Panc1 (cell line): ENCODE measurements around the gene ASIP. TPM values are rescaled to one million over a fixed set of nuclear protein-coding genes. Genes with fewer than 3 reads are reported as not detected.
"Not testable (repeated sequence)": the region's sequence is repeated elsewhere in the genome, so short reads cannot be mapped to it uniquely, and the experiment has no call there.

Source experiments
- ATAC-seq: fragments of 200-7000 bp; cut with Tn5 transposase; 2 replicates; pipeline ENCODE4 v1.9.1; 2020; ENCODE audit warnings: mild to moderate bottlenecking, moderate library complexity
- BruUV-seq: library from RNA; stranded (reverse); fragments of 400-500 nt; replicated peaks from 2 replicates; lab custom pipeline; 2021; lab: Mats Ljungman, UMichigan
- CTCF ChIA-PET: fragments of 300-600 bp; sonication (Branson Sonifier 250); formaldehyde crosslinking; loops from one replicate; lab custom pipeline; 2022; ENCODE audit warnings: antibody characterized with exemption; lab: Charles Lee
- POLR2A ChIA-PET: fragments of 300-600 bp; sonication (Branson Sonifier 250); formaldehyde crosslinking; loops from one replicate; lab custom pipeline; 2022; ENCODE audit warnings: antibody characterized with exemption; lab: Charles Lee
- DNase-seq: peaks from one replicate; pipeline ENCODE4 v3.0.0-alpha.2; 2010; ENCODE audit warnings: low read depth, low spot score
- H3K27ac ChIP-seq: 2 replicates; pipeline ENCODE4 v1.5.1; 2011; ENCODE audit warnings: mild to moderate bottlenecking, low read length, inconsistent platforms
- H3K27me3 ChIP-seq: fragments of 200-500 bp; sonication (Bioruptor generic); 2 replicates; pipeline ENCODE4 v1.6.0; 2014; ENCODE audit warnings: low read length, inconsistent platforms; ENCODE audit not compliant: control insufficient read depth, insufficient read depth
- H3K36me3 ChIP-seq: fragments of 200-500 bp; sonication (Bioruptor generic); 2 replicates; pipeline ENCODE4 v1.5.1; 2014; ENCODE audit warnings: inconsistent platforms, mild to moderate bottlenecking, low read length, moderate library complexity; ENCODE audit not compliant: control insufficient read depth, insufficient read depth
- H3K4me1 ChIP-seq: 2 replicates; pipeline ENCODE4 v1.5.1; 2011; ENCODE audit warnings: inconsistent platforms, mild to moderate bottlenecking, low read length, moderate library complexity; ENCODE audit not compliant: control insufficient read depth, insufficient read depth
- H3K4me3 ChIP-seq, 2 experiments: 2 replicates each; pipeline ENCODE4 v1.5.1; 2011 to 2012; ENCODE audit warnings: low read depth in 2 of 2, low read length in 2 of 2, mild to moderate bottlenecking in 2 of 2, inconsistent platforms in 1 of 2, moderate library complexity in 1 of 2
- H3K9me3 ChIP-seq: fragments of 200-500 bp; sonication (Bioruptor generic); 2 replicates; pipeline ENCODE4 v1.5.1; 2014; ENCODE audit warnings: low read depth, mild to moderate bottlenecking, inconsistent platforms, low read length, moderate library complexity; ENCODE audit not compliant: control insufficient read depth, insufficient read depth
- POLR2AphosphoS5 ChIP-seq: IDR thresholded peaks from 2 replicates; pipeline ENCODE4 v1.6.1; 2012; ENCODE audit warnings: mild to moderate bottlenecking, low read depth, low read length, moderate library complexity
- SIN3A ChIP-seq: IDR thresholded peaks from 2 replicates; pipeline ENCODE4 v1.6.1; 2012; ENCODE audit warnings: low read depth, mild to moderate bottlenecking, low read length, moderate library complexity, borderline replicate concordance; ENCODE audit not compliant: insufficient read depth
- TCF7L2 ChIP-seq: IDR thresholded peaks from 2 replicates; pipeline ENCODE4 v1.6.1; 2011; ENCODE audit warnings: mild to moderate bottlenecking, low read depth, low read length, inconsistent platforms
- in situ Hi-C: cut with HindIII; loops from 2 replicates; pipeline ENCODE4 v1.10.0; 2016; ENCODE audit warnings: low sequenced_read_pairs, low pct_unique_long_range_greater_than_20kb
- intact Hi-C: fragments of 100-400 bp; cut with micrococcal nuclease; formaldehyde crosslinking; loops from one replicate; pipeline ENCODE4 v1.10.0; 2022; ENCODE audit not compliant: unreplicated experiment
- total RNA-seq: library from RNA; stranded (reverse); gene quantifications from one replicate; pipeline ENCODE4 v1.2.1, GENCODE V29; 2021; ENCODE audit not compliant: unreplicated experiment
- TF ChIP-seq, protein P1 (sequence below): fragments of 450-650 bp; IDR thresholded peaks from 2 replicates; pipeline ENCODE4 v1.5.1; 2017; ENCODE audit warnings: mild to moderate bottlenecking
- TF ChIP-seq, protein P2 (sequence below), 2 experiments: IDR thresholded peaks; 2 replicates each; pipeline ENCODE4 v1.6.1; 2011 to 2012; ENCODE audit warnings: low read depth in 2 of 2, control low read depth in 1 of 2, low read length in 1 of 2, mild to moderate bottlenecking in 1 of 2, moderate library complexity in 1 of 2; ENCODE audit not compliant: insufficient read depth in 1 of 2

Gene ASIP
- total RNA-seq, 1 experiment from 2014 or later, result not detected

DNA sequence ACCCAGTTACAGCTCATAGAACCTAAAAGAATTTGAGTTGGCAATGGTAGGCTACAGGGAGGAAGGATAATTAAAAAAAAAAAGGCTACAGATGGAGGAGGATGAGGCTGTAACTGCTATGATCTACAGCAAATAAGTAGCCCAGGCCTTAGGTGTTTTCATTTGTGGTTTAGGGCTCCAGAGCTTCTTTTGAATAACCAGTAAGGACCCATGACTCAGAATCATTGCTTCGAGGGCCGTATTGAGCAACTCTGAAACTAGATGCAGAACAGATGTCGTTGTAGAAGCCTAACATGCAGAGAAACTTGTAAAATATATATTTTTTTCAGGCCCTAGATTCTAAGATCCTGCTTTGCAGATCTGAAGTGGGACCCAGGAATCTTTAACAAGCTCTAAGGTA, 19.0 kb upstream of the ASIP start:
- CTCF ChIA-PET, result interaction anchor here (0.6 kb wide), 1 partner anchor 157 kb away, joined by 3 read pairs; no protein-coding TSS in a partner anchor

DNA sequence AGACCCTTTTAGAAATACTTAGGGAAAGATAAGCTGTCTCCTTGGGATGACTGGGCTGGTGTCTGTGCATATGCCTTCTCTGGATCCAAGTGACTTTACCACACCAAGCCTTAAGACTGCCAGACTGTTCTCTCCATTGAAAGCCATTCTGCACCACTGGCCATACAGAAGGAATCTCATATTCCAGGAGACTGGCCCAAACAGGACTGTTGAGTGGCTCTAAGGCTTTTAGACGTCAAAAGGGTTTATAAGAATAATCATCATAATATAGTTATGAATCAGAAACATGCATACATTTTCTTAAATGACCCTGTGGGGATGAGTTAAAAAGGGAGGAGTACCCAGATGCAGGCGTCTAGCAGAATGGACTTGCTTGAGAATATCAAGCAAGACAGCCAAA, 17.0 kb upstream of the ASIP start:
- H3K4me3 ChIP-seq, BruUV-seq, ATAC-seq, H3K27me3 ChIP-seq, POLR2A ChIA-PET, intact Hi-C loops, DNase-seq, CTCF ChIA-PET, H3K4me1 ChIP-seq, H3K9me3 ChIP-seq, H3K27ac ChIP-seq, H3K36me3 ChIP-seq, in situ Hi-C loops: not testable (repeated sequence)

More for the DNA sequence above, 19.0 kb upstream of the ASIP start:
- Histone ChIP-seq H3K4me1 (no peaks in the 10 kb centered on the region), H3K4me3 (no peak overlapping the region), H3K36me3 (no peaks in the 10 kb centered on the region), H3K27me3 (no peaks in the 10 kb centered on the region), H3K27ac (no peak overlapping the region), H3K9me3 (no peaks in the 10 kb centered on the region)
- intact Hi-C loops, result no loop called here
- POLR2A ChIA-PET, result no interaction called here
- DNase-seq (no peak), ATAC-seq (no peak)
- in situ Hi-C loops, result no loop called here
- BruUV-seq, result no TSS peak
- no peak for TF ChIP-seq POLR2AphosphoS5
- no peak for TF ChIP-seq TCF7L2
- TF ChIP-seq, protein P1, sequence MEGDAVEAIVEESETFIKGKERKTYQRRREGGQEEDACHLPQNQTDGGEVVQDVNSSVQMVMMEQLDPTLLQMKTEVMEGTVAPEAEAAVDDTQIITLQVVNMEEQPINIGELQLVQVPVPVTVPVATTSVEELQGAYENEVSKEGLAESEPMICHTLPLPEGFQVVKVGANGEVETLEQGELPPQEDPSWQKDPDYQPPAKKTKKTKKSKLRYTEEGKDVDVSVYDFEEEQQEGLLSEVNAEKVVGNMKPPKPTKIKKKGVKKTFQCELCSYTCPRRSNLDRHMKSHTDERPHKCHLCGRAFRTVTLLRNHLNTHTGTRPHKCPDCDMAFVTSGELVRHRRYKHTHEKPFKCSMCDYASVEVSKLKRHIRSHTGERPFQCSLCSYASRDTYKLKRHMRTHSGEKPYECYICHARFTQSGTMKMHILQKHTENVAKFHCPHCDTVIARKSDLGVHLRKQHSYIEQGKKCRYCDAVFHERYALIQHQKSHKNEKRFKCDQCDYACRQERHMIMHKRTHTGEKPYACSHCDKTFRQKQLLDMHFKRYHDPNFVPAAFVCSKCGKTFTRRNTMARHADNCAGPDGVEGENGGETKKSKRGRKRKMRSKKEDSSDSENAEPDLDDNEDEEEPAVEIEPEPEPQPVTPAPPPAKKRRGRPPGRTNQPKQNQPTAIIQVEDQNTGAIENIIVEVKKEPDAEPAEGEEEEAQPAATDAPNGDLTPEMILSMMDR, result no peak
- TF ChIP-seq, protein P2, sequence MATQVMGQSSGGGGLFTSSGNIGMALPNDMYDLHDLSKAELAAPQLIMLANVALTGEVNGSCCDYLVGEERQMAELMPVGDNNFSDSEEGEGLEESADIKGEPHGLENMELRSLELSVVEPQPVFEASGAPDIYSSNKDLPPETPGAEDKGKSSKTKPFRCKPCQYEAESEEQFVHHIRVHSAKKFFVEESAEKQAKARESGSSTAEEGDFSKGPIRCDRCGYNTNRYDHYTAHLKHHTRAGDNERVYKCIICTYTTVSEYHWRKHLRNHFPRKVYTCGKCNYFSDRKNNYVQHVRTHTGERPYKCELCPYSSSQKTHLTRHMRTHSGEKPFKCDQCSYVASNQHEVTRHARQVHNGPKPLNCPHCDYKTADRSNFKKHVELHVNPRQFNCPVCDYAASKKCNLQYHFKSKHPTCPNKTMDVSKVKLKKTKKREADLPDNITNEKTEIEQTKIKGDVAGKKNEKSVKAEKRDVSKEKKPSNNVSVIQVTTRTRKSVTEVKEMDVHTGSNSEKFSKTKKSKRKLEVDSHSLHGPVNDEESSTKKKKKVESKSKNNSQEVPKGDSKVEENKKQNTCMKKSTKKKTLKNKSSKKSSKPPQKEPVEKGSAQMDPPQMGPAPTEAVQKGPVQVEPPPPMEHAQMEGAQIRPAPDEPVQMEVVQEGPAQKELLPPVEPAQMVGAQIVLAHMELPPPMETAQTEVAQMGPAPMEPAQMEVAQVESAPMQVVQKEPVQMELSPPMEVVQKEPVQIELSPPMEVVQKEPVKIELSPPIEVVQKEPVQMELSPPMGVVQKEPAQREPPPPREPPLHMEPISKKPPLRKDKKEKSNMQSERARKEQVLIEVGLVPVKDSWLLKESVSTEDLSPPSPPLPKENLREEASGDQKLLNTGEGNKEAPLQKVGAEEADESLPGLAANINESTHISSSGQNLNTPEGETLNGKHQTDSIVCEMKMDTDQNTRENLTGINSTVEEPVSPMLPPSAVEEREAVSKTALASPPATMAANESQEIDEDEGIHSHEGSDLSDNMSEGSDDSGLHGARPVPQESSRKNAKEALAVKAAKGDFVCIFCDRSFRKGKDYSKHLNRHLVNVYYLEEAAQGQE (IDR thresholded peaks at IDR 0.05; ENCODE audit: insufficient read depth in 1 of 2, low read depth in 2 of 2, low read length in 1 of 2), result no peak
- TF ChIP-seq SIN3A, result no peak

DNA sequence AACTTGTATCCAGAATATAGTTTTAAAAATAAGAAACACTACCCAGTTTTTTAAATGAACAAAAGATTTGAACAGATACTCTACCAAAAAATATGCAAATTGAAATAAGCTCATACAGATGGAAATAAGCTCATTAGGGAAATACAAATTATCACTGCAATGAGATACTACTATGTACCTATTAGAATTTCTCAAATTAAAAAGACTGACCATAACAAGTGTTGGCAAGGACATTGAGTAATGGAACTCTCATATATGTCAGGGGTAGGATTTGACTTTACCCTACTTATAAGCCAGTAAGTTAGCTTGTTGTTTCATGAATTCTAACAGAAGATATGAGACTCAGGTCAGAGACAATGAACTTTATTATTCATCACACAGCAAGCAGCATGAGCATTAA, 9.6 kb upstream of the ASIP start:
- ChIA-PET POLR2A (no interaction called here), CTCF (no interaction called here)
- in situ Hi-C loops, result no loop called here
- no peak for TF ChIP-seq POLR2AphosphoS5
- TF ChIP-seq, protein P2 (IDR thresholded peaks at IDR 0.05; ENCODE audit: insufficient read depth in 1 of 2, low read depth in 2 of 2, low read length in 1 of 2), result no peak
- no peak for TF ChIP-seq TCF7L2
- TF ChIP-seq SIN3A, result no peak
- TF ChIP-seq, protein P1, result no peak
- intact Hi-C loops, result no loop called here
- H3K4me1 ChIP-seq, result no peaks in the 10 kb centered on the region
- ATAC-seq, result no peak
- no peaks in the 10 kb centered on the region for H3K36me3 ChIP-seq
- H3K9me3 ChIP-seq, result no peaks in the 10 kb centered on the region
- no peak for DNase-seq
- BruUV-seq, result no TSS peak
- no peaks in the 10 kb centered on the region; the same call in 1 of the 2 replicates for H3K27me3 ChIP-seq
- H3K27ac ChIP-seq, result no peak overlapping the region
- no peak overlapping the region for H3K4me3 ChIP-seq
